Suppressor macrophage treated with lipopolysaccharide for 1 hour (primary cell): ENCODE measurements around the gene C19orf44.

ENCODE experiments used
- DNase-seq, 3 donors: peaks; one replicate each; pipeline ENCODE4 v3.0.0-alpha.2; 2020 to 2022

C19orf44 gene

DNA sequence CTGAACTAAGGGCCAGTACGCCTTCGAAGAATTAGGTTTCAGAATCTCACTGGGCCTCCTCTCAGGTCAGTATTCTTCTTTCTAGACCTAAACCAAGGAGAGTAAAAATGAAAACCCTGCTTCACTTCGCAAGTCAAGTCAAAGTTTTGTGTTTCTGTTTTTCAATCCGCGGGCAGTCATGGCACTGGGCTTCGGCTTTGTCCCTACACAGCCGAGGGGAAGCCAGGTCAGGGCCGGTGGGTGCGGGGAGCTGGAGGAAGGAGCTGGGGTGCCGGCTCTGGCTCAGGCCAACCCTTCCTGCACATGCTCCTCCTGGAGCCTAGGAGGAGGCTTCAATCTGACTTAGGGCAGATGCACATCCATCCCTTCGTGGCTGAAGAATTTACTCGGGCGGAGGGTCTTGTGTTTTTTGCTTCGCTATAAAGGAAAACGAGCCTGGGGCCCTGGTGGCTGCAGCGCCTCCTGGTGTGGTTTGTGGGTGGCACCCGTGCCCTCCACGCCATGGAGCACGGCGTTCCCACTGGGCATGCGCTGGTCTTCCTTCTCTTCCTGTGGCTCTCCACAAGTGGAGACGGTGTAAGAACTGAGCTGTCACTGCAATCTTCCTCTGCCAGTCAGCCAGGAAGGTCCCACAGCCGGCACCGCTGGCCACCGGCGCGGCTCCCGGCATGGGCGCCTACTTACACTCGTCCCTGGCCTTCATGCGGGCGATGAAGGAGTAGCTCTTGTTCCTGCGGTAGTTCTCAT lies 22.5 kb downstream of the C19orf44 start:
- DNase-seq, result no peak

DNA sequence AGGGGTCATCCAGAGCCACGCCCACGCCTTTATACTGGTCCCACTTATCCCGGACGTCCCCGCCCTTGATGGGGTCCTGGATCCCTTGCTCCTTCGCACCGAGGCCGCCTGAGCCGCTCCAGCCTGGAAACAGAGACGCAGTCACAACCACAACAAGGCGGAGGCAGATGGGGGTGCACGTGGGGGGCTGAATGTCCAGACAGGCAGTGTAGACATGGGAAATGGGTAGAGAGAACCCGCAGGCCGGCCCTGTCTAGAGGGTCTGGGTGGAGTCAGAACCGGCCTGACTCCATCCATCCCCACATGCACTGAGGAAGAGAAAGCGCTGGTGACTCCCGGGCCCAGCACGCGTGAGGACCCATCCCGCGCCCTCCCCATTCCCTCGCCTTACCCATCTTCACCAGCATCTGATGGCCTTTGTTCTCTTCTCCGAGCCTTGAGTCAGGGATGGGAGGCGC lies 23.1 kb downstream of the C19orf44 start:
- DNase-seq, result no peak

DNA sequence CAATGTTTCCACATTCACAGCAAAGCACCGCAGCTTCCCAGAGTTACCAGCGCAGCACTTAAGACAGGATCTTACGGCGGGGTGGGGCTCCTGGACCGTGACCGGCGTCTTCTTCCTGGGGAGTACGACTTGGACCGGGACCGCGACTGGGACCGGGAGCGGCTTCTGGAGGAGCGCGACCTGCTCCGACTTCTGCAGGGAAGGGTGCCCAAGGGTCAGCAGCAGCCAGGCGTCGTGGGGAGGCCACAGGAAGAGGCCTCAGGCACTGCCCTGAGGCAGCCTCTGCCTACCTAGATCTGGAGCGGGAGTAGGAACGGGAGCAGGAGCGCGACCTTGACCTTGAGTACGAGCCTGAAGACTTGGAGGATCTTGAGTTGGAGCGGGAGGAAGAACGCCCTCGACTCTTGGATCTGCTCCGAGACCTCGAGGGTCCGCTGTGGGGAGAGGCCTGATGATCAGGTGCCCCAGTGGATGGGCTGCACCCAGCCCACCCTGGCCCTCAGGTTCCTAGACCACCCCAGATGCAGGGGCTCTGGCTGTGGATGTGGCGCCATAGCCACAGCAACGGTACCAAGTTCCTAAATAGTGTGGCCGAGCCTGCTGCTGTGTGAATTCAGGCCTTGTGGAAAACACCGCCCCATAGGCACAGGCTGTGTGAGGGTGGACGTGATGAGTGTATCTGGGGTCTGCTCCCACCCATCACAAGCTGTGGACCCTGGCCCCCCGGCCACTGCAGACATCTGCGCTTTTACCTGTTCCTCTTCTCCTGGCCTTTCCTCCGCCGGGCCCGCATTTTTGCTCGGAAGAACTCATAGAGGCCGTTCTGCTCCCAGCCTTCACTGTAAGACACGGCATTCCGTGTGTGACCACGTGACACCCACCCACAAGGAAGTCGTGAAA lies 24.1 kb downstream of the C19orf44 start:
- no peak for DNase-seq

DNA sequence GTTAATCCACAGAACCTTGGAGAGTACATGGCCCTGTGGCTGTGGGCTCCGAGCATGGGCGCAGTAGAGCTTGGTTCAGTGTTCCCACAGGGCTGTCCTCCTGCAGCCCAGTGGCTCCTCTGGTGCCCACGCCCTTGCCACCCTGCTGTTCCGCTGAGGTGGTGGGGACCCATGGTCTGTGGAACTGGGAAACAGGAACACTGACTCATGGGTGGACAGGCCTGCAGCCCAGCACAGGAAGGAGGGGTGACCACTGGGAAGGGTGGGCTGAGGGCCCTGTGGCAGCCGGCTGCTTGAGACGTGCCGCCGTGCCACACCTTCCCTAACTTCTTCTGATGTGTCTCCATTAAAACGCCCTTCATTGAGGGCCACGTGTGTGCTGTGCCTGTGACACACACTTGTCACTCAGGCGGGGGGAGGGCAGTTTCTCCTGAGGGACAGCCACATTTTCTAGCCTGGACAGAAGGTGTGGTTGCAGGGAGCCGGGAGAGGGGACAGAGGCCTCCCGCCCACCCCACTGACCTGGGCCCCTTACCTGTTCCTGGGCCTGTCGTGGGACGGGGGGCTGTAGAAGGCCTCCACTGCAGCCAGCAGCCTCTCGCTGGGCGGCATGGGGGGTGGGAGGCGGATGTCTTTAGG lies 24.9 kb downstream of the C19orf44 start:
- no peak for DNase-seq

DNA sequence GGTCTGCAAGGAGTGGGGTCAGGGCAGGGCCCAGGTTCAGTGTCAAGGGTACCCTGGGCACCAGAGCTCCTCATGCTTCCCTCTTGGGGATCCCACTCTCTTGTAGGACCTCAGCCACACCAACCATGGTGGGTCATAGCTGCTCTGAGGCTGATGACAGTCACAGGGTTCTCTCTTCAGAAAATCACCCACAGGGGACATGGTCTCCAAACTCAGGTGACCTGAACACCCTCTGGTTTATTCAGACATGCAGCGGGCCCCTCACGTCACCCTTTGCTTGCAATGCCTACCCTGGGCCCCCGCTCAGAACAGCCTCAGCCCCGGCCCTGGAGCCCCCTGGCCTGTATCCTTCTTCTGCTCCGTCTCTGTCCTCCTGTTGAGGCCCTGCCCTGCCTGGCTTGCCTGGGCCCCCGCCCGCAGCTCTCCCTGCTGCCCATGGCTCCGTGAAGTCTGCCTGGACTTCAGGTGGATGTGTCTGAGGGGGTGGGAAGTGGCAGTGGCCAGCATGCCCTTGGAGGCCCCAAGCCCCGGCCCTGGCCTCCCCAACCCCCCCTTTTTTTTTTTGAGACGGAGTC lies 25.6 kb downstream of the C19orf44 start:
- no peak for DNase-seq

DNA sequence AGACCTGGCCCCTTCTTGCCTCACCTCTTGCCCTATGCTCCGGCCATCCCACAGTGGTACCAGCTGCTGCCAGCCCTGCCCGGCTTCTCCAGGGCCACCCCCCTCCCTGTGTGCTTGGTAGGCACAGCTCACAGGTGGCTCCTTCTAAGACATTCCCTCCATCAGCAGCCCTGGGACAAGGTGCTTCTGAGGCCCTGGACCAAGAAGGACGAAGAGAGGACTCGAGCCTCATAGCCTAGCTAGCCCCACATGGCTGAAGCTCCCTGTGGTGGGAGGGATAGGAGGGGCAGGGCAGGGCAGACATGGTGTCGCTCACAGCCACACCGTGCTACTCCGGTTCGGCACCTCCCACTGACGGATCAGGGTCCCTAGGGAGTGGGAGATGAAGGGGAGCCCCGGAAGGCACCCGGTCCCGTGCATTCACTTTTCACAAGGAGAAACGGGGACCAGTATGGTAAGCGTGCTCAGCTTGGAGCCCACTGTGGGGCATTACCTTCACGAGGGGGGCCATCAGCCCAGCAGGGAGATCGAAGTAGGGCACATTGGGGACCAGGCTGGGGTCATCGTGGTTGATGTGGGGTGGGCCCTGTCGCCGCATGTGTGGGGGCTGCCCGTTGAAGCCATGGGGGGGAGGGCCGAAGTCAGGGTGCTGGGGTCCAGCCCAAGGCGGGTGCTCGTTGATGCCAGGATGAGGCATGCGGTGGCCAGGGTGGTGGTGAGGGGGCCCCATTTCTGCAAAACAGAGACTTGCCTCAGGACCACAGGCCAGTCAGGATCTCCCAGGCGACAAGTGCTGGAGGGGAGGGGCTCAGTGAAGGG lies 26.6 kb downstream of the C19orf44 start:
- no peak for DNase-seq

DNA sequence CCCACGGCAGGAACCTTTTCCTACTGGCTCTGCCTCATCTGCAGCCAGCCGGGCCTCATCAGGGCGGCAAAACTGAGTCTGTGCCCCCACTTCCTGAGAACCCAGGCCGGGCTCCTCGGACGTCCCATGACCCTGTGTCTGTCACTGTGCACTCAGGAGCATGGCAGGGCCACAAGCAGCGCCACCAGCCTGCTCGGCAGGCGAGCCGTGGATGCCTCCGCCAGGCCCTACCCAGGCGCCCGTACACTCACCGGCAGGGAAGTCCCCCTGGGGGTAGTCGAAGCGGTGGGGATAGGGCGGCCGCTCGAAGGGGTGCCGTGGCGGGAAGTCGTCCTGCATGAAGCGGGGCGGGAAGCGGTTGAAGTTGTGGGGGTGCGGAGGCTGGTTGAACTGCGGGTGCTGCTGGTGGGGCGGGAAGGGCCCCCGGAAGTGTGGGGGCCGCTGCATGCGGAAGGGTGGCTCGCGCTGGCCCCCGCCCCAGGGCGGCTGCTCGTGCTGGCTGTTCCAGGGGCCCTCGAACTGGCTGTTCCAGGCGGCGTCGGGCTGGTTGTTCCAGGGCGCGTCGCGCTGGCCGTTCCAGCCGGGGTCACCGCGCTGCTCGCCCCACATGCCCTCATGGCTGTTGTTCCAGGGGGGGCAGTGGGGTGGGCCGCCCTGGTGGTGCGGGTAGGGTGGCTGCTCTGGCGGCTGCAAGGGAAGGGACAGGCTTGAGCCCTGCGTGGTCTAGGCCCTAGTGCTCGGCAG lies 29.0 kb downstream of the C19orf44 start:
- DNase-seq, result no peak

DNA sequence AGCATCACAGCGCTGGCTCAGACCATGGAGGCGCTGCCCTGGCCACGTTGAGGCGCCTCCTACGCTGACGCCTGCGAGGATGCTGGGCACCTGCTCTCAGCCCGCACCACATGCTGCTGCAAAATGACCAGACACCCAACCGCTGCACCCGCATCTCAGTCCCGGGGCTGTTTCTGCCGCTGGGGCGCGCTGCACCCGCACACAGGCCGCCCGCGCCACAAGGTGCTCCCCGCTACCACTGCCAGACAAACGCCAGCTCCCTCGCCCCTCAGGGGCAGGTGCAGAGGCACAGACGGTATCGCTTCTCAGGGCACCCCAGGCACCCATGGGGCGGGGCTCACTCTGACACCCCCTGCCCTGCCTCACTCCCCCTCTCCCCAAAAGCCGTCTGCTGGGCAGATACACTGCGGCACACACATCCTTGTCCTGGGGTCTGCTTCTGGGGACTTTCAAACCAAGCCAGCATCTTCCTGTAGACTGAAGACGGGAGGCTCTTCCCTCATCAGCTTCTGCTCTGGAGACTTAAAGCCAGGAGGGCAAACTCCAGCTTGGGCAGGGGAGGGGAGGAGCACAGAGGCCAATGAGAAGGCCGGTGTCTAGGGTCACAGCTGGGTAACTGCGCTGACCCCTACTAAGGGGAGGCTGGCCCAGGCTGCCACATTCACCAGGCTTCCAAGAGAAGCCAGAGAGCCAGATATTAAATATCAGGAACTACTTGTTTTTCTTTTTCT lies 29.7 kb downstream of the C19orf44 start:
- no peak for DNase-seq

DNA sequence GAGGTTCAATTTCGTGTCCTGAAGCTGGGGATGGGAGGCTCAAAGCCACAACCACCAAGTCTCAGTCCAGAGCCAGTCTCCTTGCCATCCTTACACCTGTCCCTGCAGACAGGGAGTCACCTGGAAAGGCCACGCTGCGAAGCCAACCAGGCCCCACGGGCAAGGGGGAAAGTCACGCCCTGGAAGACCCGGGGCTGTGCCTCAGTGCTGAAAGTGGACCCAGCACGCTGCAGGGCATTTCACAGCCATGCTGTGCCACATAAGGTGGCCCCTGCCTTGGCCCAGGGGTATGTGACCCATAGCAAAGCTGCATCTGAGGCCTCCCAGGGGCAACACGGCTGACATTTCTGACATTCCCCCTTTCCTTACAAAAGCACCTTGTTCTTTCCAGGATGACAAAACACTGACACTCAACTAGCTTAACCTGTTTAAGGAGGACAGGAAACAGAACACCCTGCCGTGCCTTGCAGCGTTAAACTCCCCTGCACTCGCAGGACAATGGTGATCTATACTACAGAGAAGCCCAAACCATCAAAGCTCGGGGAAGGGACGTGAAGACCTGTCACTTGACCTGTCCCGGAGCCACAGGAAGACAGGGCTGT lies 31.2 kb downstream of the C19orf44 start:
- no peak for DNase-seq

DNA sequence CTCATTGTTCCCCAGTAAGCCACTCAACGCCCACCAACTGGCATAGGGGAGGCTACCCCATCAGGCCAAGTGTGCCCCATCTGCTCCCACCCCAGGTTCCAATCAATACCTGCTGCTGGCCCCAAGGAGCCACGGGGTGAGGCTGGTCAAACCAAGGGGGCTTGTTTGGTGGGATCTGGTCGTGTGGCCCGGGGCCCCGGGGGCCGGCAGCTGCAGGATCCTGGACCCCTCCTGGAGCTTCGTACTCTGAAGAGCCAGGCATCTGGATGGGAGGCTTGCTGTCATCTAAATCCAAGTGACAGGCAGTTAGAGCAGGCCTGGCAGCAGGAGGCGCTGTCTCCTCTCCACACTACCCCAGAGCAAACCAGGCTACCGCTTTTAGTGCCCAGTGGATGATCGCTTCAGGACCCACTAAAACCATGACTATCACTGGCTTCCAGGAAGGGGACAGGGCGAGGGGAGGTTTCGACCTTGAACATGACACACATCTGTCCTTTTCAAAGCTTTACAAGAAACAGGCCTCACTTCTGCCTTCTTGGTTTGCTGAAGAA lies 31.9 kb downstream of the C19orf44 start:
- peak; percentile 22 to 53 (median 24) for DNase-seq

DNA sequence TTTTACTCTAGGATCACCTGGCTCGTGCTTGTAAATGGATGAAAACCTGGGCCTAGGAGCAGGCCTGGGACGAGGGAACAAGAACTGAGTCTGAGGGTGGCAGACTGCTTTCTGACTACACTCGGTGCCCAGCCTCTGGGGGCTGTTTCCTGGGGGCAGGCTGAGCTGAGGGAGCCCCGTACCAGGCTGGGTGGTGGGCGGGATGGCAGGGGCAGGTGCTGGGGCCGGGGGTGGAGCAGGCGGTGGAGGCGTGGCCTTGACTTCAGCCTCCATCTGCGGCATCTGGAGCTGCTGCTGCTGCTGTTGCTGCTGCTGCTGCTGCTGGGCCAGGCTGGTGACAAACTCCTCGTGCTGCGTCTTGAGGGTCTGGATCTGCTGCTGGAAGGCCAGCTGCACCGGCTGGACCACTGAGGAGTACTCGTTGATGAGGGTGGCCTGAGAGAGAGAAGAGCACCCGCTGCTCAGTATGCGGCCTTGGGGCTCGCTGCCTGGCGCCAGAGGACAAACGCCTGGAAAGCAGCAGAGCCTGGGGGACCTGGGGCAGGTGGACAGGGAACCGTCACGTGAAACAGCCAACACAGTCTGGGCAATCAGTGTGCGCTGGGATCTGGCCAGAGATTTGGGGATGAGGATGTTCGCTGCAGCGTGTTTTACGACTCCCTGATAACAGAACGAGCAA lies 33.4 kb downstream of the C19orf44 start:
- no peak for DNase-seq

DNA sequence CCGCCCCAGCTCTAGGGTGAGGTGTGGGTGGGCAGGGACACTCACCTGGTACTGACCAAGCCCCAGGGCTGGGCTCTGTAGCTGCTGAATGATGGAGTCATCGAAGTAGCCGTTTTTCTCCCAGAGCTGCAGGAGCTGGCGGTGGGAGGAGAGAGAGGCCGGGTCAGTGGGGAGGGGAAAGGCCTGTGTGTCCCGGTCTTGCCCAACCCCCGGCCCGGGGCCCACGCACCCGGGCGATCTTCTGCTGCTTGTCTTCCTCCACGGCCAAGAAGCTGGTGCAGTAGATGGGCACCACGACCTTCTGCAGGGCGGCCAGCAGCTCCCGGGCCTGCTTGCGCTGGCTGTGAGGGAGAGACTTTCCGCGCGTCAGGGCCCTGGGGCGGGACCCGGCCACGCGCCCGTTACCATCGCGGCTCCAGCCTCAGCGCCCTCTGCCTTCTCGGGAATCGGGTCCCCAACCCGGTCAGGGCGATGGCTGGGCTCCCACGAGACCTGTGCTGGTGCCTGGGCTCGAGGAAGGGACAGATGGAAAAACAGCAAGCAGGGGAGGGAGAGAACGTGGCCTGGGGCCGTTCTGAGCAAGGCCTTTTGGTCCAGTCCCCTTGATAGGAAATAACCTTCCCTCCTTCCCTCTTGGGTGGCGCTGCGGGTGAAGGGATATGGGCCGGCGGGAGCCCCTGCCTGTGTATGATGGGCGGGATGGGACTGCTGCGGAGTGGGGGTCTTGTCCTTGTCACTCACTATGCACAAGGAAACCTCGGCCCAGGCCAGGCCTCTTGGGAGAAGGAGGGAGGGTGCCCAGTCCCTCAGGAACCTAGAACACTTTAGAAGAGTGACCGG lies 34.6 kb downstream of the C19orf44 start:
- DNase-seq, result no peak

DNA sequence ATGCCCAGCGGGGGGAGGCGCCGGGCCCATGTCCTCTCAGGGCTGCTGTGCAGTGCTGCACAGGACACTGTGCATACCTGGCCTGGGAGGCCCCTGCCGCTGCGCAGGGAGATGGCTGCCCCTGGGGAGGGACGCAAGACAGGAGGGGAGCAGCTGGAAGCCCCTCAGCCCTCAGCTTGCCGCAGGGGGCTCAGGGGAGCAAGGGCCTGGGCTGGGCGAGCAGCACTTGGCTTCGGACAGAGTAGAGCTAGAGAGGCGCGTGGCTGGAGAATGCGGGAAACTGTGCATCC lies 35.1 kb downstream of the C19orf44 start:
- DNase-seq, result no peak

DNA sequence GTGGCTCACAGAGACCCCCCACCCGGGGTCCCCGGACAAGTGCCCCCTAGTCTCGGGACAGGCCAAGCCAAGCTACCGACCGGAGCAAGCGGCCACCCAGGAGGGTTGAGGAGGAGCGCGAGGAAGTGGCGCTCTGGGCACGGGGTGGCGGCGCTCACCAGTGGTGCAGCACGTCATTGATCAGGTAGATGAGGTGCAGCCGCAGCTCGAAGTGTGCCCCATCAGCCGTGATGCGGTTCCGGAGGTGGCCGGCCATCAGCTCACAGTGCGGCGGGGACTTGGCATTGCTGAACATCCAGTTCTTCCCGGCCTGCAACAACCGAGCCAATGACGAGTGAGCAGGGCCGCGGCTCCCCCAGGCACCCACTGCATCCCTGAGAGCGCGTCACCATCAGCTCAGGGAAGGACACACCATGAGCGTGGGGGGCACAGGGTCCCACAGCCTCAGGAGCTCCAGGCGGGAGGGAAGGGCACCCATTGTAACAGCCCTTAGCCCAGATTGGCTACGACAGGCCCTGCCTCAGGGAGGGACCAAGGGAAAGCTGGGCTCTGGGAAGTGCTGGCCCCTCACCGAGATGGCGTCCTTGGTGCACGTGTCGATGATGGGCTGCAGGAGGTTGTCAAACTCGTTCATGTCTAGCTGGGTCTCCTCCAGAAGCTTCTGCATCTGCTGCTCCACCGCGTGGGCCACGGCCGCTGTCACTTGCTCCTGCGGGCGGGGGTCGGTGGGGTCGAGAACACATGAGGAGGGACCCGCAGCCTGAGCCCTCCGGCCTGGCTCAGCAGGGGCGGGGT lies 36.4 kb downstream of the C19orf44 start:
- no peak for DNase-seq

DNA sequence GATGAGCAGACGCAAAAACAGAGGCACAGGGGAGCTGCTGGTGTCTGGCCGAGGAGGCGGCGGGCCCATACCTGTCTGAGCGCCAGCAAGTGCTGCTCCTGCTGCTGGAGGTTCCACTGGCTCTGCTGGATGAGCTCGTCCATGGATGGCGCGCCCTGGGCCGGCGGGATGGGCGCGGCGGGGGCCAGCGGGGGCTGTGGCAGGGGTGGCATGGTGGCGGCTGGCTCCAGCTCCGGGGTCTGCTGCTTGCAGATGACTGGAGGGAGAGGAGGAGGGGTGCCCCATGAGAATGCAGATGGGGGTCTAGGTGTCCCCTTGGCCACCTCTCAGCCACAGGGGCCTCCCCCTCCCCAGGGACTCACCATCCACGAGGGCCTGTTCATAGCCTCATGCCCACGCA lies 39.2 kb downstream of the C19orf44 start:
- DNase-seq, result no peak

DNA sequence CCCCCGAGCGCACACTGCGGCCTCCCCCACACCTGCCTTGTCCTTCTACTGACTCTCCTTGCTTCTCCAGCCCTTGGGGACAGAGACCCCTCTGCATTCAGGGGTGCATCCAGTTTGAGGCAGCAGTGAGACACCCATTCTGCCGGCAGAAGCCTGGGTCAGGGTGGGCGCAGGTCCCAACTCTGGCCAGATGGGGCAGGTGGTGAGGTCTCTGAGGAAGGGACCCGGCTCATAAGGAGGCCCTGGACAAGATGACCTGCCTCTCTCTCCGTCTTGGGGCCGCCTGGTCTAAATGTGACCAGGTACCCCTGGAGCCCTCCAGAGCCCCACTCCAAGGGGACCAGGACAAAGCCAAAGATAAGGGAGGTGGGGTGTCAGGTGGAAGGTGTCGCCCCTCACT lies 39.9 kb downstream of the C19orf44 start:
- no peak for DNase-seq

DNA sequence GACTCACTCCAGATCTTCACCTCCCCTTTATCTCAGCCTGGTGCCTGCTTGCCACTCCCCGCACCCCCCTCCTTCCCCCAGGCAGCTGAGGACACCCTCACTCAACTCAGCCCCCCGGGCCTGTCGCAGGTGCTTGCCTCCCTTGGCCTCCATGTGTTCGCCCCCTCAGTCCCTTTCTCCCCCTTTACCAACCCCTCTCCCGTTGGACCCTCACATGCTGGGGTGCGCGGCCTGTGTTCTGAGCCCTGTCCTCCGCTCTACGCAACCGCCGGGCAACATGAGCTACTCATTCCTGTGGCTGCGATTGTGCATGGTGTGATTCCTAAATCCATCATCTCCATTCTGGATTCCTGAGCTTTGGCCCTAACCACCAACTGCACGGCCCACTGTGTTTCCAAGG lies 40.9 kb downstream of the C19orf44 start:
- DNase-seq, result no peak

DNA sequence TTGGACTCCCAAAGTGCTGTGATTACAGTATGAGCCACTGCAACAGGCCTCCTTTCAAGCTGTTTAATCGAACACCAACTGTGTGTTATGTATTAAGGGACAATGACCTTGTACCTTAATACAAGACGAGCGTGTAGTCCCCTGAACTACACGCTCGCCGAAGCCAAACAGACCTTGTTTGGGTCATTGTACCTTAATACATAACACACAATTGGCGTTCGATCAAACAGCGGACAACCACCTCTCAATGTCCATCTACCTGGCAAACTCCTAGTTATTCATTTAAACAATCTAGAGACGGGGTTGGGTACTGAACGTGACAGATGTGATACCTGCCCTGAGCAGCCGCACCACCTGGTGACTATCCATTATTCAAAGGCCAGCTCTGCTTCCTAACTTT lies 44.8 kb downstream of the C19orf44 start:
- DNase-seq, result no peak
